ENCODE results near the gene FAM181A. TPM values are rescaled to one million over a fixed set of nuclear protein-coding genes. Genes with fewer than 3 reads are reported as not detected.

FAM181A gene
- total and polyA plus RNA-seq, 2 experiments from 2014 or later: not detected

DNA sequence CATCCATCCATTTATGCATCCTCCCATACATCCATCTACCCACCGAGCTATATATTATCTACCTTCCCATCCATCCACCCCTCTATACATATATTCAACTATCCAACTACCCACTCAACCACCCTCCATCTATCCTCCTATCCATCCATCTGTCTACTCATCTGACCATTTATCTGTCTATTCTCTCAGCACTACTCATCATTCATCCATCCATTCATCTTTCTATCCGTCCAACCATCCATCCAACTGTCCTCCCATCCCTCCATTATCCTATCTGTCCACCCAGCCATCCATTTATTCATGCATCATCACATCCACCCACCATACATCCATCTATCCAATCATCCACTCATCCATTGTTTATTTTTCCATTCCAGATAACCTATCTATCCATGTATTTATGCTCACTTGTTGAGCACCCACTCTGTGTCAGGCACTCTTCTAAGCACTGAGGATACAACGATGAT, 37.7 kb downstream of the FAM181A start:
- H3K4me1 ChIP-seq (ENCODE audit: insufficient read depth): peaks cover 16% of the 10 kb centered on the region
- 83 to 91% methylated on average over 3 of the region's 3 CpGs for WGBS, 2 experiments (ENCODE audit: low coverage in 1 of 2, low lambda C conversion rate in 2 of 2, missing lambda C conversion rate in 2 of 2)
- TF ChIP-seq EZH2 (IDR thresholded peaks at IDR 0.05; ENCODE audit: insufficient read depth, poor library complexity, severe bottlenecking) (no peak), EZH2phosphoT487 (IDR thresholded peaks at IDR 0.05; ENCODE audit: insufficient read depth, low read depth) (no peak)
- H4K20me1 ChIP-seq (ENCODE audit: insufficient read depth): no peaks in the 10 kb centered on the region
- H3K79me2 ChIP-seq (ENCODE audit: insufficient read depth): no peaks in the 10 kb centered on the region
- no peaks in the 10 kb centered on the region for H3K9me3 ChIP-seq (ENCODE audit: low read depth)
- H3K27ac ChIP-seq: peak overlapping the region; percentile 44
- H3K9ac ChIP-seq: no peak overlapping the region
- H3K9me2 ChIP-seq (ENCODE audit: insufficient read depth): no peaks in the 10 kb centered on the region
- H2AFZ ChIP-seq: no peak overlapping the region
- H3K36me3 ChIP-seq (ENCODE audit: low read depth): no peaks in the 10 kb centered on the region
- no peaks in the 10 kb centered on the region for H3K27me3 ChIP-seq (replicated peaks; ENCODE audit: insufficient read depth)
- in situ Hi-C loops (cut with MboI): no loop called here
- H3K4me2 ChIP-seq (ENCODE audit: unreplicated experiment): no peak overlapping the region
- H3F3A ChIP-seq (ENCODE audit: insufficient read depth): peaks cover 33% of the 10 kb centered on the region
- no peak overlapping the region for H3K4me3 ChIP-seq
- DNase-seq: no peak

GRCh38 chr14:93965287-93965821, 38.2 kb downstream of the FAM181A start:
- TF ChIP-seq EZH2 (IDR thresholded peaks at IDR 0.05; ENCODE audit: insufficient read depth, poor library complexity, severe bottlenecking) (no peak), EZH2phosphoT487 (IDR thresholded peaks at IDR 0.05; ENCODE audit: insufficient read depth, low read depth) (no peak)
- Histone ChIP-seq H3K27ac (peak overlapping the region; percentile 51), H4K20me1 (ENCODE audit: insufficient read depth) (no peaks in the 10 kb centered on the region), H2AFZ (no peak overlapping the region), H3K27me3 (replicated peaks; ENCODE audit: insufficient read depth) (no peaks in the 10 kb centered on the region), H3K9me3 (ENCODE audit: low read depth) (no peaks in the 10 kb centered on the region), H3K9ac (no peak overlapping the region), H3K36me3 (ENCODE audit: low read depth) (no peaks in the 10 kb centered on the region), H3K4me3 (no peak overlapping the region), H3F3A (ENCODE audit: insufficient read depth) (peaks cover 28% of the 10 kb centered on the region), H3K9me2 (ENCODE audit: insufficient read depth) (no peaks in the 10 kb centered on the region), H3K4me2 (ENCODE audit: unreplicated experiment) (peak overlapping the region; percentile 25), H3K79me2 (ENCODE audit: insufficient read depth) (no peaks in the 10 kb centered on the region), H3K4me1 (ENCODE audit: insufficient read depth) (peaks cover 11% of the 10 kb centered on the region)
- in situ Hi-C loops (cut with MboI): no loop called here
- 32 to 33% methylated on average over 3 of the region's 3 CpGs for WGBS, 2 experiments (ENCODE audit: low coverage in 1 of 2, low lambda C conversion rate in 2 of 2, missing lambda C conversion rate in 2 of 2)
- DNase-seq: peak; percentile 95

- TF ChIP-seq EZH2phosphoT487 (IDR thresholded peaks at IDR 0.05; ENCODE audit: insufficient read depth, low read depth) (no peak), EZH2 (IDR thresholded peaks at IDR 0.05; ENCODE audit: insufficient read depth, poor library complexity, severe bottlenecking) (no peak)
- Histone ChIP-seq H3K36me3 (ENCODE audit: low read depth) (no peaks in the 10 kb centered on the region), H3K4me3 (no peak overlapping the region), H3K4me2 (ENCODE audit: unreplicated experiment) (peak overlapping the region; percentile 25), H2AFZ (no peak overlapping the region), H3K27me3 (replicated peaks; ENCODE audit: insufficient read depth) (no peaks in the 10 kb centered on the region), H3K9me2 (ENCODE audit: insufficient read depth) (no peaks in the 10 kb centered on the region), H3K4me1 (ENCODE audit: insufficient read depth) (peaks cover 10% of the 10 kb centered on the region), H3K9ac (no peak overlapping the region), H4K20me1 (ENCODE audit: insufficient read depth) (no peaks in the 10 kb centered on the region), H3K79me2 (ENCODE audit: insufficient read depth) (no peaks in the 10 kb centered on the region), H3K27ac (peak overlapping the region; percentile 51), H3F3A (ENCODE audit: insufficient read depth) (peaks cover 25% of the 10 kb centered on the region), H3K9me3 (ENCODE audit: low read depth) (no peaks in the 10 kb centered on the region)
- in situ Hi-C loops (cut with MboI): no loop called here
- no peak for DNase-seq
- WGBS, 2 experiments (ENCODE audit: low coverage in 1 of 2, low lambda C conversion rate in 2 of 2, missing lambda C conversion rate in 2 of 2): 95 to 98% methylated on average over 3 of the region's 3 CpGs
These were observed 38.9 kb downstream of the FAM181A start for GRCh38 chr14:93965946-93966474.

GRCh38 chr14:93967637-93968250, 40.6 kb downstream of the FAM181A start:
- Histone ChIP-seq H3K4me2 (ENCODE audit: unreplicated experiment) (no peak overlapping the region), H3K4me1 (ENCODE audit: insufficient read depth) (peaks cover 10% of the 10 kb centered on the region), H4K20me1 (ENCODE audit: insufficient read depth) (no peaks in the 10 kb centered on the region), H3K27ac (no peak overlapping the region), H3K4me3 (no peak overlapping the region), H3K79me2 (ENCODE audit: insufficient read depth) (no peaks in the 10 kb centered on the region), H3F3A (ENCODE audit: insufficient read depth) (peaks cover 25% of the 10 kb centered on the region), H3K9me2 (ENCODE audit: insufficient read depth) (no peaks in the 10 kb centered on the region), H2AFZ (no peak overlapping the region), H3K36me3 (ENCODE audit: low read depth) (no peaks in the 10 kb centered on the region), H3K27me3 (replicated peaks; ENCODE audit: insufficient read depth) (no peaks in the 10 kb centered on the region; the same call in 1 of the 2 replicates), H3K9ac (no peak overlapping the region), H3K9me3 (ENCODE audit: low read depth) (no peaks in the 10 kb centered on the region)
- in situ Hi-C loops (cut with MboI): no loop called here
- 86% methylated on average over 10 of the region's 10 CpGs for WGBS, 2 experiments (ENCODE audit: low coverage in 1 of 2, low lambda C conversion rate in 2 of 2, missing lambda C conversion rate in 2 of 2)
- TF ChIP-seq EZH2 (IDR thresholded peaks at IDR 0.05; ENCODE audit: insufficient read depth, poor library complexity, severe bottlenecking) (no peak), EZH2phosphoT487 (IDR thresholded peaks at IDR 0.05; ENCODE audit: insufficient read depth, low read depth) (no peak)
- no peak for DNase-seq
